ENCODE results near the gene CAPS2. TPM values are rescaled to one million over a fixed set of nuclear protein-coding genes. Genes with fewer than 3 reads are reported as not detected.

The CAPS2 gene
- total RNA-seq, 4 donors from 2014 or later, result 1.4 to 7.4 (median 5.1) TPM

DNA sequence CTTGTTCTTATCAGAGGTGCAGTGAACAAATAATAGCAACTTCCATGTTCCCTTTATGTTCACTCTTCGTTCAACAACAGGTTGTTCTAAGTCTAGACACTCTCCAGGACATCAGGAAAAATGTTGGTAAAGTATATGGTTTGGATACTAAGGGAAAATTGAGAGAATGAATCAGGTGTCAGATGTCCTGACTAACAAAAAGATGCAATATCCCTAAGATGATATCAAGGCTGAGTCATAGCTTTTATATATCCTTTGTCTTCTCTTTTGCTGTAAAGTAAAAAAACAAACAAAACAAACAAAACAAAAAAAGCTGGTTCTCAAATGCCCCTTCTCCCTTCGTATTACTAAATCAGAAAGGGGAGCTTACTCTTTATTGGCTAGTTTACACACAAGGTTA, 15.4 kb upstream of the CAPS2 start:
- H3K4me3 ChIP-seq (ENCODE audit: low read depth, poor library complexity, severe bottlenecking), result no peak overlapping the region
- no peak for DNase-seq (ENCODE audit: low spot score in 2 of 2)
- intact Hi-C loops (cut with DNase I; ENCODE audit: low total_unique reads), result no loop called here
- 78 to 86% methylated on average over 2 of the region's 2 CpGs for WGBS, 2 donors
- TF ChIP-seq POLR2A (IDR thresholded peaks at IDR 0.05), result no peak
- TF ChIP-seq, protein P1, sequence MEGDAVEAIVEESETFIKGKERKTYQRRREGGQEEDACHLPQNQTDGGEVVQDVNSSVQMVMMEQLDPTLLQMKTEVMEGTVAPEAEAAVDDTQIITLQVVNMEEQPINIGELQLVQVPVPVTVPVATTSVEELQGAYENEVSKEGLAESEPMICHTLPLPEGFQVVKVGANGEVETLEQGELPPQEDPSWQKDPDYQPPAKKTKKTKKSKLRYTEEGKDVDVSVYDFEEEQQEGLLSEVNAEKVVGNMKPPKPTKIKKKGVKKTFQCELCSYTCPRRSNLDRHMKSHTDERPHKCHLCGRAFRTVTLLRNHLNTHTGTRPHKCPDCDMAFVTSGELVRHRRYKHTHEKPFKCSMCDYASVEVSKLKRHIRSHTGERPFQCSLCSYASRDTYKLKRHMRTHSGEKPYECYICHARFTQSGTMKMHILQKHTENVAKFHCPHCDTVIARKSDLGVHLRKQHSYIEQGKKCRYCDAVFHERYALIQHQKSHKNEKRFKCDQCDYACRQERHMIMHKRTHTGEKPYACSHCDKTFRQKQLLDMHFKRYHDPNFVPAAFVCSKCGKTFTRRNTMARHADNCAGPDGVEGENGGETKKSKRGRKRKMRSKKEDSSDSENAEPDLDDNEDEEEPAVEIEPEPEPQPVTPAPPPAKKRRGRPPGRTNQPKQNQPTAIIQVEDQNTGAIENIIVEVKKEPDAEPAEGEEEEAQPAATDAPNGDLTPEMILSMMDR (IDR thresholded peaks at IDR 0.05), result no peak

DNA sequence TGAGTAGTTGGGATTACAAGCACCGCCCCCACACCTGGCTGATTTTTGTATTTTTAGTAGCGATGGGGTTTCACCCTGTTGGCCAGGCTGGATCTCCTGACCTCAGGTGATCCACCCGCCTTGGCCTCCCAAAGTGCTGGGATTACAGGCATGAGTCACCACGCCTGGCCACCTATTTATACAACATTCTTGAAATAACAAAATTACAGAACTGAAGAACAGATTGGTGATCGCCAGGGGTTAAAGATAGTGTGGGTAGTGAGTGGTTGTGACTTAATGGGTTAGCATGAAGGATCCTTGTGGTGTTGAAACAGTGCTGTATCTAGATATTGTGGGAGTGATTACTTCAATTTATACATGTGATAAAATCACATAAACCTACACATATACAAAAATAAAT, 11.7 kb upstream of the CAPS2 start:
- intact Hi-C loops (cut with DNase I; ENCODE audit: low total_unique reads), result no loop called here
- TF ChIP-seq, protein P1 (IDR thresholded peaks at IDR 0.05), result no peak
- no peak for TF ChIP-seq POLR2A (IDR thresholded peaks at IDR 0.05)
- DNase-seq (ENCODE audit: low spot score in 2 of 2), result no peak
- H3K4me3 ChIP-seq (ENCODE audit: low read depth, poor library complexity, severe bottlenecking), result no peak overlapping the region
- WGBS, 2 donors, result 92 to 93% methylated on average over 5 of the region's 5 CpGs

DNA sequence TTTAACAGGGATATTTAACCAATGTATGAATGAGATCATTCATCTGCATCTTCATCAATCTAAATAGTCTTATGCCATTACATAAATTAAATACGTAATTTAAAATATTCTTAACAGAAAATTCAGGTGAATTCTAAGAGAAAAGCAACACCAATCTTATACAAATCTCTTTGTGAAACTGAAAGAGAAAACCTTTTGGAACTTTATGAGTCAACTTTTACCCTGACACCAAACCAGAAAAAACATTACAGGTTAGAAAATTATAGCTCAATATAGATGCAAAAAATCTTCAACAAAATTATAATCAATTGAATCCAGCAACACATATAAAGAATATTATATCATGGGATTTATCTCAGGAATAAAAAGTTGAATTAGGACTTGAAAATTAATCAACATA, 7.8 kb upstream of the CAPS2 start:
- DNase-seq (ENCODE audit: low spot score in 2 of 2), result no peak
- TF ChIP-seq, protein P1 (IDR thresholded peaks at IDR 0.05), result no peak
- TF ChIP-seq POLR2A (IDR thresholded peaks at IDR 0.05), result no peak
- 88 to 90% methylated on average over 1 of the region's 1 CpG for WGBS, 2 donors
- intact Hi-C loops (cut with DNase I; ENCODE audit: low total_unique reads), result no loop called here
- H3K4me3 ChIP-seq (ENCODE audit: low read depth, poor library complexity, severe bottlenecking), result no peak overlapping the region

DNA sequence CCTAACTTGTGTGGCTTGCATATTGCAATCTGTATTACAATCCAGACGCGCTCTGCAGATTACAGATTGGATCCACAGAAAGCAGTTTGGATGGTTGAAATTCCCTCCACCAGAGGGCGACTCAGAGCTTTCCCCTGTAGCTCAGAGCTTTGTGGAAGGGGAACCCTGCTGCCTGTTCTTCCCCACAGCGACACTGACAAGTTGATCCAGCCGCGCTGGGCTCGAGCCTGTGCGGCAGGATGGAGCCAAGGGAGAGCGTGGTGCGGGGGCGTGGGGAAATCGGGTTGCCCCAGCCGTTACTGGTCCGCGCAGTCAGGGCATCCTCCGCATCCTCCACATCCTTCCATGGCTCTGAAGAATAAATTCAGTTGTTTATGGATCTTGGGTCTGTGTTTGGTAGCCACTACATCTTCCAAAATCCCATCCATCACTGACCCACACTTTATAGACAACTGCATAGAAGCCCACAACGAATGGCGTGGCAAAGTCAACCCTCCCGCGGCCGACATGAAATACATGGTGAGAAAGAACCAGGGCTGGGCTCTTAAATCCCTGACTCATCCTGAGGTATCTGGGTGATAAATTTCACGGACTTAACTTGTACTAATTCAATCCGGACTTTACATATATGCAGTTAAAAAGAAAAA, 4.4 kb upstream of the CAPS2 start, which contains the start of gene GLIPR1L1:
GLIPR1L1 (plus strand) TSS at position 287 of the 647 bp plus-strand sequence; CDS start at position 346, 59 bp downstream.
- DNase-seq (ENCODE audit: low spot score in 2 of 2), result peak; percentile 87 to 96
- WGBS, 2 donors, result 4 to 5% methylated on average over 23 of the region's 23 CpGs
- intact Hi-C loops (cut with DNase I; ENCODE audit: low total_unique reads), result no loop called here
- H3K4me3 ChIP-seq (ENCODE audit: low read depth, poor library complexity, severe bottlenecking), result no peak within 1 kb of the TSS
- TF ChIP-seq, protein P1 (IDR thresholded peaks at IDR 0.05), result peak in 1 of 3 donors; percentile 67
- no peak for TF ChIP-seq POLR2A (IDR thresholded peaks at IDR 0.05)

GRCh38 chr12:75327642-75328041, 2.5 kb downstream of the CAPS2 start:
- 82 to 91% methylated on average over 1 of the region's 1 CpG for WGBS, 2 donors
- DNase-seq (ENCODE audit: low spot score in 2 of 2), result no peak
- TF ChIP-seq POLR2A (IDR thresholded peaks at IDR 0.05), result no peak
- TF ChIP-seq, protein P1 (IDR thresholded peaks at IDR 0.05), result no peak
- intact Hi-C loops (cut with DNase I; ENCODE audit: low total_unique reads), result no loop called here
- H3K4me3 ChIP-seq (ENCODE audit: low read depth, poor library complexity, severe bottlenecking), result no peak overlapping the region

GRCh38 chr12:75323663-75324062, 6.5 kb downstream of the CAPS2 start:
- DNase-seq (ENCODE audit: low spot score in 2 of 2), result no peak
- 55 to 84% methylated on average over 3 of the region's 3 CpGs for WGBS, 2 donors
- TF ChIP-seq, protein P1 (IDR thresholded peaks at IDR 0.05), result no peak
- TF ChIP-seq POLR2A (IDR thresholded peaks at IDR 0.05), result no peak
- no peak overlapping the region for H3K4me3 ChIP-seq (ENCODE audit: low read depth, poor library complexity, severe bottlenecking)
- intact Hi-C loops (cut with DNase I; ENCODE audit: low total_unique reads), result no loop called here
